ENCODE data around the gene FGF14.

Gene FGF14

DNA sequence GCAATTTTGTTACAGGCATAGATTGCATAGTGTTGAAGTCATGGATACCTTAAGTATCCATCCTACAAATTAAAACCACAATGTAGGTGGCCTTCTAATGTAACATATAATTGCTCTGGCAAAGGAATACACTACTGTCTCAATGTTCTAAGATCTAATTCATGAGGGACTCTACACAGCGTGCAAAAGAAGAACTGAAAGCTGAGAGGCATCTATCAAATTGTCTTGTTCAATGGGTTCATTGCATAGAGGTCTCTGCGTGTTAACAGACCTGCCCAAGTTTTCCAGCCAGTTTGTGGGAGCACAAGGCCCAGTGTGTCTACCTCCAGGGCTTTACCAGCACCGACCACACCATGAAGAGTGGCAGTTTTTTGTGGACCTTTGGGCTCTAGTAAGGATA is 498.0 kb downstream of the FGF14 start:
- H3K27ac Mint-ChIP-seq = no peak overlapping the region
- no peaks in the 10 kb centered on the region for H3K9me3 Mint-ChIP-seq
- no peaks in the 10 kb centered on the region for H3K36me3 Mint-ChIP-seq
- no peaks in the 10 kb centered on the region for H3K4me1 Mint-ChIP-seq
- no peak for DNase-seq
- ATAC-seq (replicated peaks) = no peak
- peaks cover 0 to 5% of the 10 kb centered on the region in 2 donors for H3K27me3 Mint-ChIP-seq
- H3K4me3 Mint-ChIP-seq = no peak overlapping the region

GRCh38 chr13:101898676-101899075 is 503.2 kb downstream of the FGF14 start:
- no peak overlapping the region for H3K27ac Mint-ChIP-seq
- no peak for ATAC-seq (replicated peaks)
- DNase-seq = no peak
- no peak overlapping the region for H3K4me3 Mint-ChIP-seq
- no peaks in the 10 kb centered on the region for H3K4me1 Mint-ChIP-seq
- H3K9me3 Mint-ChIP-seq = no peaks in the 10 kb centered on the region
- H3K27me3 Mint-ChIP-seq = no peaks in the 10 kb centered on the region
- no peaks in the 10 kb centered on the region for H3K36me3 Mint-ChIP-seq

GRCh38 chr13:101896541-101896940 is 505.3 kb downstream of the FGF14 start:
- H3K4me3 Mint-ChIP-seq = no peak overlapping the region
- no peaks in the 10 kb centered on the region for H3K27me3 Mint-ChIP-seq
- H3K4me1 Mint-ChIP-seq = no peaks in the 10 kb centered on the region
- DNase-seq (no peak), ATAC-seq (replicated peaks) (no peak)
- no peaks in the 10 kb centered on the region for H3K9me3 Mint-ChIP-seq
- H3K36me3 Mint-ChIP-seq = no peaks in the 10 kb centered on the region
- H3K27ac Mint-ChIP-seq = no peak overlapping the region

DNA sequence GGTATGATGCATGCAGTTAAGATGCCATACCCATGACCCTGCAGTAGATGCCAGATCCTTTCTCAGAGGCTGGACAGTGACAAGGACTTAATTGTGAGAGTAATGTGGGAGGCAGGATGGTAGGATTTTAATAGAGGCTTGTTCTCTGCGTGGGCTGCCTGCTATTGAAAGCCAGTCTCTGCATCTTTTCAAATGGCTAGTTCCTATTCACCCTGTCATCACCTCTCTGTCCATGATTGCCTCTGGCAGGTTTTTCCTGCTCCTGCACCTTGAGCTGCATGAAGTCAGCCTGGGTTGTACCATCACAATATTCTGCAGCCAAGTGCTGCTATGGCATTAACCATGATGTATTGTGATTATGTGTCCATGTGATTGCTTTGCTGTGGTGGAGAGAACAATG is 508.8 kb downstream of the FGF14 start:
- no peak for DNase-seq
- H3K27me3 Mint-ChIP-seq = no peaks in the 10 kb centered on the region
- no peaks in the 10 kb centered on the region for H3K36me3 Mint-ChIP-seq
- no peak overlapping the region for H3K4me3 Mint-ChIP-seq
- H3K4me1 Mint-ChIP-seq = no peaks in the 10 kb centered on the region
- H3K9me3 Mint-ChIP-seq = no peaks in the 10 kb centered on the region
- ATAC-seq (replicated peaks) = no peak
- H3K27ac Mint-ChIP-seq = no peak overlapping the region

GRCh38 chr13:101892296-101892695 is 509.6 kb downstream of the FGF14 start:
- Mint-ChIP-seq H3K27ac (no peak overlapping the region), H3K9me3 (no peaks in the 10 kb centered on the region), H3K4me1 (no peaks in the 10 kb centered on the region), H3K4me3 (no peak overlapping the region), H3K27me3 (peaks cover 0 to 4% of the 10 kb centered on the region in 2 donors), H3K36me3 (no peaks in the 10 kb centered on the region)
- no peak for DNase-seq
- no peak for ATAC-seq (replicated peaks)

DNA sequence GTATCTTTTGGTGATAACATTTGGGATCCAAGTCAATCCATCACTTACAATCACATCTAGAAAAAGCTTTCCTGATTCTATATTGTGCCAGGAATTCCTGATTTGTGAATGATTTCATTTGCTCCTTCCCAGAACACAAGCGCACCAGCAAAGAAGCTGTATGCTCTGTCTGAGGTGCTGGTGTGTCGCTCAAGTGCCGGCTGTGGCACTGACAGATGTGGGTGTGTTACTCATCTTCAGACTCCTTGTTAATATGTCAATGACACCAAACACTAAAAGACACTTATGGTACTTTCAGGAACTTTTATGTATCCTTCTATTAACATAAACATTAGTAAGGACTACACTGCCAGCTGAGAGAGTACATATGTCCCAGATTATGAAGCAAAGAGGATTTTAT is 520.3 kb downstream of the FGF14 start:
- ATAC-seq (replicated peaks) (no peak), DNase-seq (no peak)
- Mint-ChIP-seq H3K9me3 (no peaks in the 10 kb centered on the region), H3K27me3 (no peaks in the 10 kb centered on the region), H3K4me3 (no peak overlapping the region), H3K4me1 (no peaks in the 10 kb centered on the region), H3K27ac (no peak overlapping the region), H3K36me3 (no peaks in the 10 kb centered on the region)

DNA sequence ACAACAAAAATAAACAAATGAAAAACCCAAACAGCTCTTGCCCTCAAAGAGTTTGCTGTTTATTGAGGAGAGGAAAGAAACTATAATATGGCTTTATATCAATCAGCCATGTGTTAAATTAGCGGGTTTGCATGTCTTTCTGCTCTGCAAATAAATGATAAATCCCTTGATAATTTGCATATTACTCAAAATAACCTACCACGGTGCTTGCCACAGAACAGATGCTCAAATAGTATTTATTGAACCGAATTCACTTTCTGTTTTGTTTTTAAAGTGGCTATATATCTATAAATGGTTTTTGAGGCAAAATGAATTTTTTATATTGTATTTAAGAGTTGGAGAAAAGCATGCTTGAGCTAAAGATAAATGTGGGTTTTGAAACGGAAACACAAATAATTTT is 521.3 kb downstream of the FGF14 start:
- no peak for ATAC-seq (replicated peaks)
- Mint-ChIP-seq H3K27me3 (no peaks in the 10 kb centered on the region), H3K27ac (no peak overlapping the region), H3K36me3 (no peaks in the 10 kb centered on the region), H3K4me3 (no peak overlapping the region), H3K4me1 (no peaks in the 10 kb centered on the region), H3K9me3 (no peaks in the 10 kb centered on the region)
- DNase-seq = no peak

DNA sequence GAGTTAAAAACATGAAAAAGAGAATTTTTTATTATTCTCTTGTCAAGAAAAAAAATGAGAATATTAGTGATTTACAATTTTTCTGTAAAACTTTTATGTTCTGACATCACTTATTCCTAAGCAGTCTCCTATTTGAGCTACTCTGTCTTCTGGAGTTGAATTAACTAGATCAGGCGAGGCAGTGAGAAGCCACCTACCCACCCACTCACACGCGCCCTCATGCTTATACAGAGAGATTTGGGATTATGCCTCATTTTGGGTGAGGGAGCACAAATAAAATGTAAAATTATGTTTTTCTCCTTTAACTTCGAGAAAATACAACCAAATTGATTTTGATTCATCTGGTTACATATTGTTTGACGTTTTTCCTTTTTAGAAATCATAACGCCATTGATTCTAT is 524.9 kb downstream of the FGF14 start:
- Mint-ChIP-seq H3K27me3 (no peaks in the 10 kb centered on the region), H3K27ac (no peak overlapping the region), H3K4me3 (no peak overlapping the region), H3K4me1 (no peaks in the 10 kb centered on the region), H3K9me3 (no peaks in the 10 kb centered on the region), H3K36me3 (no peaks in the 10 kb centered on the region)
- ATAC-seq (replicated peaks) (no peak), DNase-seq (no peak)

GRCh38 chr13:101875717-101876393 is 526.0 kb downstream of the FGF14 start:
- Mint-ChIP-seq H3K9me3 (no peaks in the 10 kb centered on the region), H3K27ac (no peak overlapping the region), H3K36me3 (no peaks in the 10 kb centered on the region), H3K4me1 (no peaks in the 10 kb centered on the region), H3K4me3 (no peak overlapping the region), H3K27me3 (no peaks in the 10 kb centered on the region)
- ATAC-seq (replicated peaks) (no peak), DNase-seq (no peak)

GRCh38 chr13:101875091-101875490 is 526.8 kb downstream of the FGF14 start:
- no peak for ATAC-seq (replicated peaks)
- H3K36me3 Mint-ChIP-seq = no peaks in the 10 kb centered on the region
- no peak for DNase-seq
- H3K27ac Mint-ChIP-seq = no peak overlapping the region
- H3K4me3 Mint-ChIP-seq = no peak overlapping the region
- H3K27me3 Mint-ChIP-seq = no peaks in the 10 kb centered on the region
- no peaks in the 10 kb centered on the region for H3K9me3 Mint-ChIP-seq
- no peaks in the 10 kb centered on the region for H3K4me1 Mint-ChIP-seq

DNA sequence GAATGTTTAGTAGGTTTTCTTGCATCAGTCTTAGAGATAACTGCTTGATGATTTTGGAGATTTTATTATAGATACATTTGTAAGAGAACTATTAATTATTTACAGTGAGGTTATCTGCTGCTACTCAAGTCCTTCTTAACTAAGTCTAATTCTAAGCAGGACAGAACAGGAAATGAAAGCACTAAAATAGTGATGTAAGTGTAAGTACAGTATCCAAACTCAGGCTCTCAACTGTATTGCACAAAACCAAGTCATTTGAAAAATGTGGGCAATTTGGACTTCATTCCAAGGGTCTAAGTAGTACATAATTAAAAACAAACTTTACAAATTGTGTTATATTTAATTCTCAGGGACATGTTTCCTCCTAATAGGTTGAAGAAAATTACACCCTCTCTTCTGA is 532.3 kb downstream of the FGF14 start:
- DNase-seq (no peak), ATAC-seq (replicated peaks) (no peak)
- Mint-ChIP-seq H3K4me1 (no peaks in the 10 kb centered on the region), H3K9me3 (no peaks in the 10 kb centered on the region), H3K36me3 (no peaks in the 10 kb centered on the region), H3K27ac (no peak overlapping the region), H3K27me3 (peaks cover 0 to 4% of the 10 kb centered on the region in 2 donors), H3K4me3 (no peak overlapping the region)

DNA sequence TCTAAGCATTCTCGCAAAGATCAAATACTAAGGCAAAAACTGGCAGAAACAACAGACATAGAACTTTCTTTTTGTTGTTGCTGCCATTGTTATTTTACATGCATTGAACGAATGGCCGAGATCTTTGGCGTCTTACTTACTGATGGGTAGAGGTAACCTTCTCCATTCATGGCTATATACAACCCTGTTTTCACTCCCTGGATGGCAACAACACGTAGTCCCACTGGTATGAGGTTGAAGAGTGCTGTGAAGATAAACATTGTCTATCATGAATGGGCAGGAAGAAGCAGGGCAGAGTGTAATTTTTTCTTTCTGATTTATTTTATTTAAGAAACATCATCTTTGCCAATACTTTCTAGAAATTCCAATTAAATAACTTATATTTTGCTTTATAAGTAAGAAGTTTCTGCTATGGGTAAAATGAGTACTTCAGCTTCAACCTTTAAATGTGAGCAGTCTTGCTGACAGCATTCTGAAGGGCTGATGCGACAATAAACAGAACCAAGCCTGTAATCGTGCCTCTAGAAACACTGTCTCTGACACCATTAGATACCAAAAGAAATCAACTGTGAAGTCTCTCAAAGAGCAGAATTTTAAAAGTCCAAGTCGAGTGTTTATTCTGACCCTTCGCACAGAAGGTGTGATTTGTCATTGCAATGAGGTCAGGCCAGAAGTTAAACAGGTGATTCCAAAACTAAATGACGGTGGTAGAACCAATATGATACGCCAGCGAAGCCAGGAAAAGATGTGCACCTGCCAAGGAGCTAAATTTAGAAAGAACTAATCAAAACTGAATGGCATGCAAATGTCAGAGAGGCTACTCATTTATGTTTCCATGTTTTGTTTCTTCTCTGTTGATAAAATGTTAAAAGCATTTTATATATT is 533.0 kb downstream of the FGF14 start:
- Mint-ChIP-seq H3K4me3 (no peak overlapping the region), H3K27ac (no peak overlapping the region), H3K27me3 (peaks cover 0 to 4% of the 10 kb centered on the region in 2 donors), H3K36me3 (no peaks in the 10 kb centered on the region), H3K9me3 (no peaks in the 10 kb centered on the region), H3K4me1 (no peaks in the 10 kb centered on the region)
- ATAC-seq (replicated peaks) (no peak), DNase-seq (no peak)

DNA sequence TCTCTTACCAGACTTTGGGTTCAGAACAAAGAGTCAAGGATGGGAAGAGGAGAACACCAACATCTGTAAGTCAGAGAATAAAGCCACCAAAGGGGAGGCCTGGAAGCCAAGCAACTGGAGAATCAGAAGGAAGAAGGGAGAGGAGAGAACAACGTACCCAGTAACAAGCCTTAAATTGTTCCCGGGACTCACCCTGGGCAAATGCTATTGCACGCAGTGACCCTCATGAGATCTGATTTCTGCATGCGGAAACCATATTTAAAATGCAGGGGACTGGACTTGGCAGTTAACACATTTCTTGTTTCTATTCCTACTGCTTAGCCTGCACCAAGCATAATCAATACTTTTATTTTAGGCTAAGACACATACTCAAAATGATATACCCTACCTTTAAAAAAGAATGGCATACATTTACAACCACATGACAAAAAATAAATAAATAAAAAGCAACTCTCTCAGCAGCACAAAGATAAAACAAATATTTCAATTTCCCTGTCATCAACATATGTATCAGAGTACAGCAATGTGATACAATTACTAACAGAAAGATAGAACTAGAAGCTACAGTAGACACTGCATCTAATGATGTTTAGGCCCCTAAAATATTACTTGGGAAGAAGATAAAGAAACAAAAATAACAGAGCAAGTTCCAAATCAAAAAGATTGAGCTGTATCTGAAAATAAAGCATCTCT is 534.8 kb downstream of the FGF14 start:
- ATAC-seq (replicated peaks) = no peak
- Mint-ChIP-seq H3K27me3 (peaks cover 0 to 4% of the 10 kb centered on the region in 2 donors), H3K4me1 (no peaks in the 10 kb centered on the region), H3K4me3 (no peak overlapping the region), H3K9me3 (no peaks in the 10 kb centered on the region), H3K27ac (no peak overlapping the region), H3K36me3 (no peaks in the 10 kb centered on the region)
- no peak for DNase-seq

DNA sequence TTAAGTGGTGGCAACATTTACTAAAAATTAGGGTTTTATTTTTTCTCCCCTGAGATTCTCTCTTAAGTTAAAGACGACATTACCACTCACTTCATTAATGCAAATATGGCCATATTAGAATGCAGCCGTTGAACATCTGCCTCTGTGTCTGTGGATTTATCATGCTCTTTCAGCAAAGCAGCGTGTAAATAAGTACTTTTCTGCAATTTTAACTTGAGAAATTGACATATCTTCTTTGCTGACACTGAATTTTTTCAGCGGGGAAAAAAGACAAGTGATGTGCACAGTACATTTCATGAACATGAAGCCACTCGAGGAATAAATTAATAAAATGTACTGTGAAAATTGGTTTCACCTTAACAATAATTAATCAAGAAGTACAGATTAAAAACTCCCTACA is 543.0 kb downstream of the FGF14 start:
- Mint-ChIP-seq H3K27me3 (no peaks in the 10 kb centered on the region), H3K27ac (no peak overlapping the region), H3K36me3 (no peaks in the 10 kb centered on the region), H3K4me1 (no peaks in the 10 kb centered on the region), H3K4me3 (no peak overlapping the region), H3K9me3 (peaks cover 0 to 1% of the 10 kb centered on the region in 2 donors)
- ATAC-seq (replicated peaks) (no peak), DNase-seq (no peak)

- H3K4me1 Mint-ChIP-seq = no peaks in the 10 kb centered on the region
- ATAC-seq (replicated peaks) = no peak
- no peak overlapping the region for H3K27ac Mint-ChIP-seq
These were observed 555.1 kb downstream of the FGF14 start for GRCh38 chr13:101846701-101847100.

More at GRCh38 chr13:101846701-101847100, 555.1 kb downstream of the FGF14 start:
- Mint-ChIP-seq H3K27me3 (no peaks in the 10 kb centered on the region), H3K4me3 (no peak overlapping the region), H3K9me3 (no peaks in the 10 kb centered on the region), H3K36me3 (no peaks in the 10 kb centered on the region)
- DNase-seq = no peak
